Thymus (tissue), 11 donors: ENCODE results near the gene TAB2. TPM values are rescaled to one million over a fixed set of nuclear protein-coding genes. Genes with fewer than 3 reads are reported as not detected.

ENCODE experiments used
- DNase-seq, 9 donors: peaks; one replicate each; pipeline ENCODE4 v3.0.0-alpha.2; 2013; ENCODE audit warnings: low spot score in 9 of 9, low read depth in 6 of 9, missing footprints in 1 of 9
- H3K27ac ChIP-seq, 2 donors: one replicate each; pipeline ENCODE4 v1.5.1; 2013; ENCODE audit warnings: control low read depth in 1 of 2, low read depth in 1 of 2, low read length in 1 of 2, mild to moderate bottlenecking in 1 of 2, moderate library complexity in 1 of 2
- H3K27me3 ChIP-seq, 2 donors: one replicate each; pipeline ENCODE4 v1.5.1; 2013; ENCODE audit warnings: low read length in 1 of 2; ENCODE audit not compliant: control insufficient read depth in 2 of 2, insufficient read depth in 1 of 2
- H3K36me3 ChIP-seq, 2 donors: one replicate each; pipeline ENCODE4 v1.5.1; 2013; ENCODE audit warnings: low read length in 1 of 2, mild to moderate bottlenecking in 1 of 2, moderate library complexity in 1 of 2; ENCODE audit not compliant: control insufficient read depth in 2 of 2, insufficient read depth in 2 of 2
- H3K4me1 ChIP-seq, 2 donors: one replicate each; pipeline ENCODE4 v1.5.1; 2013; ENCODE audit warnings: low read length in 2 of 2; ENCODE audit not compliant: control insufficient read depth in 2 of 2, insufficient read depth in 2 of 2
- H3K4me3 ChIP-seq, 2 donors: one replicate each; pipeline ENCODE4 v1.5.1; 2013; ENCODE audit warnings: low read length in 2 of 2, control low read depth in 1 of 2, mild to moderate bottlenecking in 1 of 2
- H3K9me3 ChIP-seq, 2 donors: one replicate each; pipeline ENCODE4 v1.5.1; 2013; ENCODE audit warnings: low read length in 1 of 2, mild to moderate bottlenecking in 1 of 2; ENCODE audit not compliant: control insufficient read depth in 2 of 2, insufficient read depth in 1 of 2
- WGBS: extraction: QIAGEN DNeasy Blood & Tissue Kit; methylation state at CpG from one replicate; pipeline ENCODE4 v1.1.7; 2013; 5-methylcytosine and 5-hydroxymethylcytosine counted together
- polyA plus RNA-seq: library from polyadenylated mRNA; stranded (reverse); fragments of 200-250 nt; gene quantifications from one replicate; pipeline ENCODE4 v1.2.3, GENCODE V29; 2013
- total RNA-seq: library from RNA; stranded (reverse); fragments of 120-200 nt; gene quantifications from one replicate; pipeline ENCODE4 v1.2.4, GENCODE V29; 2013
- donor health status: healthy.

Gene TAB2
- total and polyA plus RNA-seq, 2 donors: 30.8 to 34.3 TPM

DNA sequence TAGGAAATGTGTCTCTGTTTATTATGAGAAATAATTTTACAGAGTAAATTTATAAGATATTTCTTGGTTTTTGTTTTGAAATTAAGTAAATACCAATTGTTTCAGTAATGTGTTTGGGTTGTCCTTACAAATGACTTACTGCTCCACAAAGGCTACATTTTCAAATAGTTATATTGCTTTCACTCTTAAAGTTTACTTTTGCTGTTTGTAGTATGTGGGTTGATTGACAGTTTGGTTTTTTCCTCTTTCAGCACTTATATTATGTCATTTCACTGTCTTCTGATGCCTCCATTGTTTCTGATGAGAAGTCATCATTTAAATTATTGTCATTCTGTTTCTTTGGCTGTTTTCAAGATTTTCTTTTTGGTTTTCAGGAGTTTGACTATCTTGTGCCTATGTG lies 47.7 kb downstream of the TAB2 start:
- Histone ChIP-seq H3K27me3 (no peaks in the 10 kb centered on the region), H3K27ac (no peak overlapping the region), H3K36me3 (peaks cover 0 to 12% of the 10 kb centered on the region in 2 donors), H3K4me3 (no peak overlapping the region), H3K9me3 (peaks cover 0 to 5% of the 10 kb centered on the region in 2 donors), H3K4me1 (peaks cover 13 to 24% of the 10 kb centered on the region in 2 donors)
- peak in 1 of 9 donors; percentile 38 for DNase-seq

DNA sequence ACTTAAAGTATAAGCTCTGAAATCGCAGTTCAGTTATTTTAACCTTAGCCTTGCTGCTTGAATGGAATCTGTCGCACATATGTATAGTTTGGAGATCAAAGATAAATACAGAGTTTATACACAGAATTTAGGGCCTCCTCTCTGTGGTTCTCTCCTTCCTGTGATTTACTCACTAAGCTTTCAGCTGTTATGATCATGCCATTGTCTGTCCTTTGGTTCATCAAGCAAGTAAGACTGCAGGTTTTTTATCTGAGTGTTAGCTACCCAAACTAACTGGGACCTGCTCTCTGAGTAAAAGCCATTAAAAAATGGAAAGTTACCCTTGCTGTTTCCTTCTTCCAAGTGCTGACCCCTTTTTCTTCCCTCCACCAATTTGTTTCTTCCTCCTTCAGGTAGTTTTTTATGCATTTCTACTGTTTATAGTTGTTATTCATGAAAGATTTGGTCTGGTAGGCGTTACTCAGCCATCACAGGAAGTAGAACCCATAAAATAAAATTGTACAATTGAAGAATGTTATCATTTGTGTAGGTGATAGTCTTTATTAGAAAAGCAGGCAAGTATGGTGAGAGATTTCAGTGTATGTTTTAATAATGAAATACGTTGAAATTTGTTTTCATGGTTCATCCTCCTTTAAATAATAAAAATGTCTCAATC lies 48.9 kb downstream of the TAB2 start:
- Histone ChIP-seq H3K27me3 (no peaks in the 10 kb centered on the region), H3K27ac (peak overlapping the region; percentile 19 to 73), H3K9me3 (peaks cover 0 to under 1% of the 10 kb centered on the region in 2 donors), H3K36me3 (peaks cover 0 to 15% of the 10 kb centered on the region in 2 donors), H3K4me1 (peaks cover 13 to 18% of the 10 kb centered on the region in 2 donors), H3K4me3 (no peak overlapping the region)
- WGBS: 47% methylated on average over 4 of the region's 4 CpGs
- peak; percentile 23 to 84 (median 48) for DNase-seq

DNA sequence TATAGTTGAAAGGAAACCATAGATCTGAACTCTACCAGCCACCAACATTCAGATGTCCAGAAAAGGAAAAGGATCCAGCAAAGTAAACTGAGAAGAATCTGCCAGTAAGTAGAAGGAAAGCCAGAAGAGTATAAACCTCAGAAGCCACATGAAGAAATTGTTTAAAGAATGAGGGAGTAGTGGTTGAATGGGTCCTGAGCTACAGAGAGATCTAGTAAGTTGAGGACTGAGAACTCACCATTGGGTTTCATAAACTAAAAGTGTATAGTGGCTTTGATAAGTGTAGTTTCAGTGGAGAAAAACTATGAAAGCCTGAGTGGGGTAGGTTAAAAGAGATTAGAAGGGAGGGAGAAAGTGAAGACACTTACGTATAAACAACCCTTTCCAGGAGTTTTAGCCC lies 50.6 kb downstream of the TAB2 start:
- Histone ChIP-seq H3K27me3 (no peaks in the 10 kb centered on the region), H3K4me3 (no peak overlapping the region), H3K4me1 (peaks cover 13 to 18% of the 10 kb centered on the region in 2 donors), H3K36me3 (peaks cover 0 to 15% of the 10 kb centered on the region in 2 donors), H3K9me3 (no peaks in the 10 kb centered on the region), H3K27ac (no peak overlapping the region)
- 100% methylated on average over 1 of the region's 1 CpG for WGBS
- peak in 1 of 9 donors; percentile 46 for DNase-seq

DNA sequence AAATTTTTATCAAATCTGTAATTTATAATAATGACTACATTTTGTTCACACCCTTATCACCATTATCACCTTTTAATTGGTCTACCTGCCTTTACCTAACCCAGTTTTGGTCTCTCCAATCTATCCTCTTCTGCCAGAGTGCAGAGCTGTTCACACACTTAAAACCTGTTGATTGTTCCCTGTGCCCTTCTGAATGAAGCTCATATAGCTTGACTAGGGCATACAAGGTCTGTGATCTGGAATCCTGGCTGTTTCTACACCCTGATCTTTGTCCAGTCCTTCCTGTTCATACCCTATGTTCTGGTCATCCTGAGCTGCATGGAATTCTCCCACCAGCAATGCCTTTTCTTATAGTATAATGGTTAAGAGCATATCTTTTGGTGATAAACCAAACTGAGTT lies 53.6 kb downstream of the TAB2 start:
- no peak overlapping the region for H3K4me3 ChIP-seq
- H3K36me3 ChIP-seq: peaks cover 5 to 34% of the 10 kb centered on the region in 2 donors
- H3K27ac ChIP-seq: no peak overlapping the region
- H3K4me1 ChIP-seq: peaks cover 12% of the 10 kb centered on the region in 2 donors
- H3K9me3 ChIP-seq: no peaks in the 10 kb centered on the region
- DNase-seq: no peak
- no peaks in the 10 kb centered on the region for H3K27me3 ChIP-seq

GRCh38 chr6:149372062-149372461 lies 54.5 kb downstream of the TAB2 start:
- no peak overlapping the region for H3K27ac ChIP-seq
- peaks cover 5 to 37% of the 10 kb centered on the region in 2 donors for H3K36me3 ChIP-seq
- H3K4me3 ChIP-seq: no peak overlapping the region
- H3K9me3 ChIP-seq: no peaks in the 10 kb centered on the region
- no peaks in the 10 kb centered on the region for H3K27me3 ChIP-seq
- DNase-seq: no peak
- H3K4me1 ChIP-seq: peaks cover 7 to 8% of the 10 kb centered on the region in 2 donors
- over 99% methylated on average over 2 of the region's 2 CpGs for WGBS

DNA sequence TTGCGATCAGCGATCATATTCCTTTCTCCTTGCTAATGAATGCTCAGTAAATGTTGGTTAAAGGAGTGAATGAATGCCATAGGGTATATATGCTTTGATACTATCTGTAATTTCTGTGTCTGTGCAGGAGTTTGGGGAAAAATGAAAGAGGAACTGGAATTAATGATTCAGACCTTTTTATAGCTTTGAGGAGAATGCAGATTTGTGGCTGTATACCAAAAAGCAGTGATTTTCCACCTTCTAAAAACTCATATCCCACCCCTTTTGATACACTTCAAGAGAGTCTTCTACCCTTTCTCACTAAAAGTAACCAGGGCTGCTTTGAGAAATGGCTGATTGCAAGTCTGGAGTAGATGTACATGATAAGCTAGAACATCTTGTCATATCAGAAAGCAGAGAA lies 56.0 kb downstream of the TAB2 start:
- H3K9me3 ChIP-seq: no peaks in the 10 kb centered on the region
- WGBS: 100% methylated on average over 2 of the region's 2 CpGs
- no peak for DNase-seq
- H3K27ac ChIP-seq: no peak overlapping the region
- H3K4me1 ChIP-seq: no peaks in the 10 kb centered on the region
- H3K27me3 ChIP-seq: no peaks in the 10 kb centered on the region
- H3K36me3 ChIP-seq: peaks cover 12 to 45% of the 10 kb centered on the region in 2 donors
- no peak overlapping the region for H3K4me3 ChIP-seq

- H3K4me1 ChIP-seq: peaks cover 0 to 5% of the 10 kb centered on the region in 2 donors
- WGBS: 99% methylated on average over 3 of the region's 3 CpGs
- H3K9me3 ChIP-seq: no peaks in the 10 kb centered on the region
- H3K4me3 ChIP-seq: no peak overlapping the region
- peaks cover 22 to 65% of the 10 kb centered on the region in 2 donors for H3K36me3 ChIP-seq
- no peak for DNase-seq
- no peaks in the 10 kb centered on the region for H3K27me3 ChIP-seq
- no peak overlapping the region for H3K27ac ChIP-seq
Measured at GRCh38 chr6:149379977-149380376, 62.5 kb downstream of the TAB2 start.

GRCh38 chr6:149380523-149380922 lies 63.0 kb downstream of the TAB2 start:
- H3K27me3 ChIP-seq: no peaks in the 10 kb centered on the region
- no peaks in the 10 kb centered on the region for H3K9me3 ChIP-seq
- H3K27ac ChIP-seq: no peak overlapping the region
- peaks cover 0 to 5% of the 10 kb centered on the region in 2 donors for H3K4me1 ChIP-seq
- H3K36me3 ChIP-seq: peaks cover 22 to 62% of the 10 kb centered on the region in 2 donors
- no peak for DNase-seq
- H3K4me3 ChIP-seq: no peak overlapping the region

DNA sequence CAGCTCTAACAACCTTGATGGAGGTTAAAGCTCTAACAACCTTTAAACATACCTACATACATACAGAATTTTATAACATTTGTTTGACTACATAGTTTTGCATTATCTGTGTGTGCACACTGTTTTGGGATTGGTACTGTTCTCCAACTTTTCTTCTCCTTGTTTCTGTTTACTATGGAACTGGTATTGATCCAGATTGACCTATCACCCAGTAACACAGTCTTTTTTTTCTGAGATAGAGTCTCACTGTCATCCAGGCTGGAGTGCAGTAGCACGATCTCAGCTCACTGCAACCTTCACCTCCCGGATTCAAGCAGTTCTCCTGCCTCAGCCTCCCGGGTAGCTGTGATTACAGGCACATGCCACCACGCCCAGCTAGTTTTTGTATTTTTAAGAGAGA lies 65.9 kb downstream of the TAB2 start:
- Histone ChIP-seq H3K27me3 (no peaks in the 10 kb centered on the region), H3K36me3 (peaks cover 20 to 64% of the 10 kb centered on the region in 2 donors), H3K4me3 (no peak overlapping the region), H3K9me3 (no peaks in the 10 kb centered on the region), H3K4me1 (peaks cover 0 to 5% of the 10 kb centered on the region in 2 donors), H3K27ac (no peak overlapping the region)
- DNase-seq: no peak
- 98% methylated on average over 4 of the region's 4 CpGs for WGBS
